ENCODE results near the gene ARHGAP18.

ARHGAP18 gene

GRCh38 chr6:129694036-129694435, 15.9 kb downstream of the ARHGAP18 start:
- H3K79me2 ChIP-seq (ENCODE audit: insufficient read depth, low read depth): no peaks in the 10 kb centered on the region
- H2AFZ ChIP-seq (ENCODE audit: low read depth): no peak overlapping the region
- H3K9ac ChIP-seq: no peak overlapping the region
- H3K4me3 ChIP-seq (IDR thresholded peaks at IDR 0.05; ENCODE audit: insufficient read depth, low read depth, low read length): no peak overlapping the region
- no peak overlapping the region for H3K4me2 ChIP-seq
- H3K27ac ChIP-seq: no peak overlapping the region
- H3K27me3 ChIP-seq (ENCODE audit: insufficient read depth, low read depth): no peaks in the 10 kb centered on the region
- H3K4me1 ChIP-seq (ENCODE audit: low read depth, poor library complexity, severe bottlenecking): peaks cover 4% of the 10 kb centered on the region
- no peak for TF ChIP-seq CTCF (conservative IDR thresholded peaks at IDR 0.05; ENCODE audit: low read depth, low read length)
- no peaks in the 10 kb centered on the region for H3K36me3 ChIP-seq (ENCODE audit: insufficient read depth)
- H4K20me1 ChIP-seq (ENCODE audit: insufficient read depth): no peaks in the 10 kb centered on the region

- Histone ChIP-seq H3K9ac (no peak overlapping the region), H3K4me3 (IDR thresholded peaks at IDR 0.05; ENCODE audit: insufficient read depth, low read depth, low read length) (no peak overlapping the region), H3K27me3 (ENCODE audit: insufficient read depth, low read depth) (no peaks in the 10 kb centered on the region), H3K79me2 (ENCODE audit: insufficient read depth, low read depth) (no peaks in the 10 kb centered on the region), H3K4me1 (ENCODE audit: low read depth, poor library complexity, severe bottlenecking) (peaks cover 20% of the 10 kb centered on the region), H3K4me2 (no peak overlapping the region), H3K27ac (no peak overlapping the region), H2AFZ (ENCODE audit: low read depth) (no peak overlapping the region), H3K36me3 (ENCODE audit: insufficient read depth) (no peaks in the 10 kb centered on the region), H4K20me1 (ENCODE audit: insufficient read depth) (no peaks in the 10 kb centered on the region)
- TF ChIP-seq CTCF (conservative IDR thresholded peaks at IDR 0.05; ENCODE audit: low read depth, low read length): no peak
Measured at GRCh38 chr6:129692467-129692866, 17.5 kb downstream of the ARHGAP18 start.

GRCh38 chr6:129691709-129692108, 18.3 kb downstream of the ARHGAP18 start:
- no peak overlapping the region for H3K4me2 ChIP-seq
- H3K36me3 ChIP-seq (ENCODE audit: insufficient read depth): no peaks in the 10 kb centered on the region
- H4K20me1 ChIP-seq (ENCODE audit: insufficient read depth): no peaks in the 10 kb centered on the region
- peaks cover 27% of the 10 kb centered on the region for H3K4me1 ChIP-seq (ENCODE audit: low read depth, poor library complexity, severe bottlenecking)
- no peak overlapping the region for H3K9ac ChIP-seq
- no peak overlapping the region for H3K27ac ChIP-seq
- H3K27me3 ChIP-seq (ENCODE audit: insufficient read depth, low read depth): no peaks in the 10 kb centered on the region
- H3K4me3 ChIP-seq (IDR thresholded peaks at IDR 0.05; ENCODE audit: insufficient read depth, low read depth, low read length): no peak overlapping the region
- H2AFZ ChIP-seq (ENCODE audit: low read depth): no peak overlapping the region
- no peak for TF ChIP-seq CTCF (conservative IDR thresholded peaks at IDR 0.05; ENCODE audit: low read depth, low read length)
- H3K79me2 ChIP-seq (ENCODE audit: insufficient read depth, low read depth): no peaks in the 10 kb centered on the region

- H3K4me1 ChIP-seq (ENCODE audit: low read depth, poor library complexity, severe bottlenecking): peaks cover 33% of the 10 kb centered on the region
- no peak overlapping the region for H3K27ac ChIP-seq
- no peak overlapping the region for H3K4me3 ChIP-seq (IDR thresholded peaks at IDR 0.05; ENCODE audit: insufficient read depth, low read depth, low read length)
- no peak overlapping the region for H2AFZ ChIP-seq (ENCODE audit: low read depth)
- no peaks in the 10 kb centered on the region for H3K27me3 ChIP-seq (ENCODE audit: insufficient read depth, low read depth)
- no peak overlapping the region for H3K9ac ChIP-seq
- no peaks in the 10 kb centered on the region for H3K79me2 ChIP-seq (ENCODE audit: insufficient read depth, low read depth)
- H4K20me1 ChIP-seq (ENCODE audit: insufficient read depth): no peaks in the 10 kb centered on the region
- no peak overlapping the region for H3K4me2 ChIP-seq
- no peaks in the 10 kb centered on the region for H3K36me3 ChIP-seq (ENCODE audit: insufficient read depth)
- no peak for TF ChIP-seq CTCF (conservative IDR thresholded peaks at IDR 0.05; ENCODE audit: low read depth, low read length)
Measured at GRCh38 chr6:129691043-129691640, 18.8 kb downstream of the ARHGAP18 start.

Measured in KMS-11 (cell line).